Activated T-helper 2 cell treated with anti-CD3 and anti-CD28 coated beads, Interferon-gamma antibody, Interleukin-2, Interleukin-4, amounts not matched to agents 10 μg/mL and 5 μg/mL and 100 μg/mL, durations not matched to agents 14 hours and 24 hours and 36 hours (primary cell): Measurements from ENCODE around the gene COL4A1. TPM values are rescaled to one million over a fixed set of nuclear protein-coding genes. Genes with fewer than 3 reads are reported as not detected.

Experiments used
- DNase-seq: peaks from one replicate; pipeline ENCODE4 v3.0.0; 2021; ENCODE audit warnings: low spot score
- H3K27ac Mint-ChIP-seq: one replicate; pipeline ENCODE4 v1.8.0; 2021; ENCODE audit warnings: mixed read lengths
- H3K27me3 Mint-ChIP-seq: one replicate; pipeline ENCODE4 v1.8.0; 2021; ENCODE audit warnings: low read depth, mixed read lengths
- H3K36me3 Mint-ChIP-seq: one replicate; pipeline ENCODE4 v1.8.0; 2021; ENCODE audit warnings: low read depth, mixed read lengths
- H3K4me1 Mint-ChIP-seq: one replicate; pipeline ENCODE4 v1.8.0; 2021; ENCODE audit warnings: low read depth, mixed read lengths
- H3K4me3 Mint-ChIP-seq: one replicate; pipeline ENCODE4 v1.8.0; 2021; ENCODE audit warnings: low read depth, mild to moderate bottlenecking, moderate library complexity, mixed read lengths
- H3K9me3 Mint-ChIP-seq: one replicate; pipeline ENCODE4 v1.8.0; 2021; ENCODE audit warnings: mixed read lengths
- intact Hi-C: fragments of 100-400 bp; cut with micrococcal nuclease; formaldehyde crosslinking; loops from one replicate; pipeline ENCODE4 v1.15.1; 2023
- total RNA-seq: library from RNA; stranded (reverse); gene quantifications from 2 replicates; pipeline ENCODE4 v1.2.3, GENCODE V29; 2022

The COL4A1 gene
- total RNA-seq, 1 donor from 2014 or later: not detected

- Mint-ChIP-seq H3K36me3 (no peaks in the 10 kb centered on the region), H3K4me3 (no peak overlapping the region), H3K27me3 (no peaks in the 10 kb centered on the region), H3K4me1 (no peaks in the 10 kb centered on the region), H3K9me3 (no peaks in the 10 kb centered on the region), H3K27ac (no peak overlapping the region)
- intact Hi-C loops: no loop called here
- no peak for DNase-seq
Measured at GRCh38 chr13:110209950-110210603, 96.9 kb downstream of the COL4A1 start.

GRCh38 chr13:110208116-110208515 lies 98.8 kb downstream of the COL4A1 start:
- Mint-ChIP-seq H3K9me3 (no peaks in the 10 kb centered on the region), H3K4me1 (no peaks in the 10 kb centered on the region), H3K4me3 (no peak overlapping the region), H3K36me3 (no peaks in the 10 kb centered on the region), H3K27ac (no peak overlapping the region), H3K27me3 (peaks cover 3% of the 10 kb centered on the region)
- intact Hi-C loops: no loop called here
- no peak for DNase-seq

DNA sequence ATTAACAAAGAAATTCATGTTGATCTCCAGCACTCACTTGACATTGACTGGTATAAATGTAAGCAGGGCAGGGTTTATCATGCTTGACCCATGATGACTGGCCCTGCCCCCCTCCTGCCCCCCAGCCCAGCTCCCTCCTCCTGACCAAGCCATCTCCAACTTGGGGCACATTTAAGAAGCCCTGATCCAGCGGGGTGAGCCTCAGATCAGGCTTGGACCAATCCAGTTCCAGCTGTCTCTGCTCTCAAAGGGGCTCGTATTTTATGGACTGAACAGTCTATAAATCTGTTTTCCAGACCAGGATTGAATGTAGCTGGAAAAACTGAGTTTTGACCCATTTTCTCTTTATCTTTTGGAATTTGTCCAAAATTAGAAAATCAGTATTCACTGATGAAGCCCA lies 100.0 kb downstream of the COL4A1 start:
- H3K27me3 Mint-ChIP-seq: peaks cover 3% of the 10 kb centered on the region

DNA sequence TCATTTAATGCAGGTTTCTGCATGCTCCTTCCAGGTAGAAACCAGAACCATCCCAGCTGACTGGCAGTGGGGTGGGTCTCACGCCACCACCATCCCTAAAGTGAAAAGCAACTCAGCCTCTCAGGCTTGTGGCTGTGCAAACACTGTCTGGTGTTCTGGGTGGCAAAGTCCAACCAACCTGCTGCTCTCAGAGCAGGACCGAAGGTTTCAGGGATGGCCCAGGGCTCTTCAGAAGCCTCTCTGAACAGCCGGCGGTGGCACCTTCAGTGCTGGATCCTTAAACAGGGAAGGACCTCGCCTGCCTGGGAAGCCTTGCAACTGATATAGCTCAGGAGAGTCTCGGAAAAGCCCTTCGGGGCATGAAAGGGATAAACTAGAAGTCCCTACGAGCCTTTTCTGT lies 100.8 kb downstream of the COL4A1 start:
- no peaks in the 10 kb centered on the region for H3K4me1 Mint-ChIP-seq
- peaks cover 3% of the 10 kb centered on the region for H3K27me3 Mint-ChIP-seq
- no peaks in the 10 kb centered on the region for H3K36me3 Mint-ChIP-seq
- no peak overlapping the region for H3K4me3 Mint-ChIP-seq
- H3K9me3 Mint-ChIP-seq: no peaks in the 10 kb centered on the region
- no peak for DNase-seq
- H3K27ac Mint-ChIP-seq: no peak overlapping the region
- intact Hi-C loops: no loop called here

More for the DNA sequence above, 100.0 kb downstream of the COL4A1 start:
- intact Hi-C loops: no loop called here
- H3K9me3 Mint-ChIP-seq: no peaks in the 10 kb centered on the region
- H3K36me3 Mint-ChIP-seq: no peaks in the 10 kb centered on the region
- H3K4me3 Mint-ChIP-seq: no peak overlapping the region
- H3K4me1 Mint-ChIP-seq: no peaks in the 10 kb centered on the region
- no peak overlapping the region for H3K27ac Mint-ChIP-seq
- DNase-seq: no peak

DNA sequence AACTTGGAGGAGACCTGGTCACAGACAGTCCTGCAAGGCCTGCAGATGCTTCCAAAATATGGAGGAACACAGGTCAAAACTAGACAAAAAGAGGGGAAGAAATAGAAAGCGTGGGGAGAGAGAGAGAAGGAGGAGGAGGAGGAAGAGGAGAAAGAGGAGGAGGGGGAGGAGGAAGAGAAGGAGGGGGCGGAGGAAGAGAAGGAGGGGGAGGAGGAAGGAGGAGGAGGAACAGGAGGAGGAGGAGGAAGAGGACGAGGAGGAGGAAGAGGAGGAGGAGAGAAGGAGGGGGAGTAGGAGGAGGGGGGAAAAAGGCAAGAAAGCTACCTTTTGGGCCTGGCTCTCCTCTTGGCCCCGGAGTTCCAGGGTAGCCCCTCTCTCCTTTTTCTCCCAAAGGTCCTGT lies 105.8 kb downstream of the COL4A1 start:
- H3K27me3 Mint-ChIP-seq: peaks cover 3% of the 10 kb centered on the region
- no peak for DNase-seq
- H3K4me1 Mint-ChIP-seq: no peaks in the 10 kb centered on the region

GRCh38 chr13:110200276-110200870 lies 106.6 kb downstream of the COL4A1 start:
- peaks cover 5% of the 10 kb centered on the region for H3K27me3 Mint-ChIP-seq
- H3K36me3 Mint-ChIP-seq: no peaks in the 10 kb centered on the region
- no peaks in the 10 kb centered on the region for H3K4me1 Mint-ChIP-seq
- H3K9me3 Mint-ChIP-seq: no peaks in the 10 kb centered on the region
- H3K4me3 Mint-ChIP-seq: no peak overlapping the region
- intact Hi-C loops: no loop called here
- DNase-seq: no peak
- H3K27ac Mint-ChIP-seq: no peak overlapping the region

More for the DNA sequence above, 105.8 kb downstream of the COL4A1 start:
- no peak overlapping the region for H3K4me3 Mint-ChIP-seq
- no peaks in the 10 kb centered on the region for H3K9me3 Mint-ChIP-seq
- intact Hi-C loops: no loop called here
- no peaks in the 10 kb centered on the region for H3K36me3 Mint-ChIP-seq
- no peak overlapping the region for H3K27ac Mint-ChIP-seq

DNA sequence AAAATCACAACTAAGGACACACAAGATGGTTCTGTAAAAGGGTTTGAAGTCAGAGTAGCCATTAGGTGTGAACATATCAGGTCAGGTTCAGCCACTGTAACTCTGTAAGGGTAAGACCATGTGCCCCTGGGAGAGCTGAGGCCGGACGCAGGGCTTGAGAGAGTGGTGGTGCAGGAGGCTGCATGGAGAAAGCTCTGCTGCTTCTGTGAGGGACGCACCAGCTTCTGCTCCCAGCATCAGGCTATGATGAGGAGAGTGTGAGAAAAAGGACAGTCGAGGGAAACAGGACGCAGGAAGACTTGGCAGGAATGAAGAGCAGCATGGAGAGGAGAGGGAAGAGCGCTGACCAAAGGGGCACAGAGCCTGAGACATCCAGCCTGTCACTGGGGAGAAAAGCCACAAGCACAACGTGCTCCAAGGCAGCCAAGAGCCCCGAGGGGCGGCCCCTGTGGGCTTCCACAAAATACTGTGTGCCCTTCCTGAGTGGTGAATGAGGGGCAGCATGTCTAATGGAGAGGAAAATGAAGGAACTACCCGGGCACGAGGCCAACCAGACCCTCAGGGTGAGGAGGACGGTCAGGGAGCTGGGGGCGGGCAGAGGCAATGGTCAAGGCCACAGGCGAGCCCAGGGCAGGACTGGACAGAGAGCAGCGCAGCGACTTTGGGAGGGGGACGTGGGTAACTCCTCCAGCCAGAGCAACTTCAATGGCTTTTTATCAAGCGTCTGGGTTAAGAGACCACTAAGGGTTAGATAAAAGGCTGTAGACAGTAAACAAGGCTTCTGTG lies 107.7 kb downstream of the COL4A1 start:
- H3K4me3 Mint-ChIP-seq: no peak overlapping the region
- intact Hi-C loops: no loop called here
- H3K27ac Mint-ChIP-seq: no peak overlapping the region
- peaks cover 5% of the 10 kb centered on the region for H3K27me3 Mint-ChIP-seq
- no peaks in the 10 kb centered on the region for H3K36me3 Mint-ChIP-seq
- no peak for DNase-seq
- no peaks in the 10 kb centered on the region for H3K9me3 Mint-ChIP-seq
- no peaks in the 10 kb centered on the region for H3K4me1 Mint-ChIP-seq

DNA sequence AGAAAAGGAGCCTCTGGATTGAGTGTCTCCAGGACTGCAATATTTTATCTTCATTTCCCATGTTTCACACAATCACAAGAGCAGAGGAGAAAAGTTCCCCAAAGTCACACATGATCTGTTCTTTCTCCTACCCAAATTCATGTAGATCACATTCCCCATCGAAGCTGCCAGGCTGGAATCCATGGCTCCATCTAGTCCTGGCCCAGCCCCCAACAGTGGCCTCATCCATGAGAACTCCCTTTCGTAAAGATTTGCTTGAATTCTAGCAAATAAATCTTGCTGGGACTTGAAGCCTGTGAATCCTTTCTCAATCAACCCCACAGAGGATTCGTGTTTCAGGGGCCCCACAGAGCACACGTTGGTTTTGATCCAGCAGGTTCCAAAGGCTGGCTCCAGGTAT lies 109.5 kb downstream of the COL4A1 start:
- intact Hi-C loops: no loop called here
- no peak for DNase-seq
- H3K4me3 Mint-ChIP-seq: no peak overlapping the region
- H3K36me3 Mint-ChIP-seq: no peaks in the 10 kb centered on the region
- H3K9me3 Mint-ChIP-seq: no peaks in the 10 kb centered on the region
- no peaks in the 10 kb centered on the region for H3K4me1 Mint-ChIP-seq
- peaks cover 2% of the 10 kb centered on the region for H3K27me3 Mint-ChIP-seq
- H3K27ac Mint-ChIP-seq: no peak overlapping the region

DNA sequence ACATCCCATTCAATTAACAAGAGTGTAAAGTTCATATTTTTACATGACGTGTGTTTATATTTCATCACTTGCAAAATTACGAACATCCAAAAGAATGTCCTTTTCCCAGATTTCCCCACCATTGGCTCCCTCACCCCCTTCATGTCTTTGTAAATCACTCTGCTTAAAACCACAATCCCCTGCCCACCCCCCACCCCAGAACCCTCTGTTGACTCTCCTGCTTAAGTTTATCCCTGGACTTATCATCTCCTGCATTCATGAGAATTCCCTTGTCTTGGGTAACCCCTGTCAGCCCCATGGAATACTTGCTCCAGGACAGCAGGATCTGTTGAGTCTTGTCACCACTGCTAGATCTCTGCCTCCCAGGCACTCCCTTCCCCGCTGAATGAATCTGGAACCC lies 109.9 kb downstream of the COL4A1 start:
- no peak overlapping the region for H3K27ac Mint-ChIP-seq
- H3K9me3 Mint-ChIP-seq: no peaks in the 10 kb centered on the region
- intact Hi-C loops: no loop called here
- no peak for DNase-seq
- no peaks in the 10 kb centered on the region for H3K4me1 Mint-ChIP-seq
- H3K36me3 Mint-ChIP-seq: no peaks in the 10 kb centered on the region
- H3K4me3 Mint-ChIP-seq: no peak overlapping the region
- peaks cover 3% of the 10 kb centered on the region for H3K27me3 Mint-ChIP-seq

GRCh38 chr13:110195547-110196485 lies 111.1 kb downstream of the COL4A1 start:
- Mint-ChIP-seq H3K4me3 (no peak overlapping the region), H3K27ac (no peak overlapping the region), H3K27me3 (peaks cover 5% of the 10 kb centered on the region), H3K4me1 (no peaks in the 10 kb centered on the region), H3K36me3 (no peaks in the 10 kb centered on the region), H3K9me3 (no peaks in the 10 kb centered on the region)
- no peak for DNase-seq
- intact Hi-C loops: no loop called here

DNA sequence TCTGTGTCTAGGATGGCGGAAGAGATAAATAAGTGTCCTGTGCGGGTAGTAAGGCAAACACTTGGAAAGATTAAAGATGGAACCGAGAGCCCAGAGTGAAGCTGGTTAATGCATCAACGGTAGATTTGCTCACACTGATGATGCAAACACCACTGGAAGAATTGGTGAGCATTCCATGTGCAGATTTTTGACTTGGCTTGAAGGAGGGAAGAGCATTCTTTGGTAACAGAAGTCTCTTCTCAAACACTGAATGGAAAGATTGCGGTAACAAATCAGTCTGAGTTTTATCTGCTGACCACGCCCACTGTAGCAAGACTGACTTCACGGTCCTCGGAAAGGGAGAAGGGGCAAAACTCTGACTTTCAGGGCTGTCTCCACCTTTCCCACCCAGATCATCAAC lies 112.5 kb downstream of the COL4A1 start:
- Mint-ChIP-seq H3K36me3 (no peaks in the 10 kb centered on the region), H3K27me3 (peaks cover 7% of the 10 kb centered on the region), H3K9me3 (no peaks in the 10 kb centered on the region), H3K27ac (no peak overlapping the region), H3K4me3 (no peak overlapping the region), H3K4me1 (no peaks in the 10 kb centered on the region)
- intact Hi-C loops: no loop called here
- no peak for DNase-seq

- Mint-ChIP-seq H3K4me1 (no peaks in the 10 kb centered on the region), H3K9me3 (no peaks in the 10 kb centered on the region), H3K27ac (no peak overlapping the region), H3K36me3 (no peaks in the 10 kb centered on the region), H3K4me3 (no peak overlapping the region), H3K27me3 (peaks cover 7% of the 10 kb centered on the region)
- intact Hi-C loops: no loop called here
- no peak for DNase-seq
Measured at GRCh38 chr13:110193491-110193890, 113.5 kb downstream of the COL4A1 start.
